ENCODE measurements around the gene PLEKHA6. TPM values are rescaled to one million over a fixed set of nuclear protein-coding genes. Genes with fewer than 3 reads are reported as not detected.

PLEKHA6 gene
- total and polyA plus RNA-seq, 5 experiments from 2014 or later: 0.02 to 2.0 (median 1.2) TPM; not detected in 2

DNA sequence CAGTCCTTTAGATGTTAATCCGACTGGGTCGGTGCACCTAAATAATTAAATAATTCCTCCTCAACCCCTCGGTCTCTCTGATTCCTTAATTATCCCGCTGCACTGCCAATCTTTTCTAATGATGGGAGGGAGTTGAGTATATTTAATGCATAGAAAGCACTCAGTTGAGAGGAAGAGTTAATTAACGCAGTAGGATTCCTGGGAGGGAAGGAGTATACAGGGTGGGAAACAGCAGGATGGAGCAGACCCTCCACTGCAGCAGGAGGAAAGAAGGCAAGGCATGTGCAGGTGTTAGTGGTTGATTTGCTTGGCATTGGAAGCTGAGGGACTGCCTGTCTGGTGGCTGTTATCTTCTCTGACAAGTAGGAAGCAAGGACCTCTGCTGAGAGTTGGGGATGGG, 183.7 kb downstream of the PLEKHA6 start:
- no peak overlapping the region for H3K4me3 Mint-ChIP-seq
- peaks cover 0 to 50% (median 11%) of the 10 kb centered on the region in 9 donors for H3K9me3 Mint-ChIP-seq
- H3K36me3 Mint-ChIP-seq: peaks cover 0 to 15% (median 11%) of the 10 kb centered on the region in 3 donors
- H3K27me3 Mint-ChIP-seq: peaks cover 0 to 4% (median 3%) of the 10 kb centered on the region in 5 donors
- H3K27ac Mint-ChIP-seq: no peak overlapping the region
- no peaks in the 10 kb centered on the region for H3K4me1 Mint-ChIP-seq
- no peak for DNase-seq
- POLR2A ChIA-PET: no interaction called here
- ATAC-seq: no peak

DNA sequence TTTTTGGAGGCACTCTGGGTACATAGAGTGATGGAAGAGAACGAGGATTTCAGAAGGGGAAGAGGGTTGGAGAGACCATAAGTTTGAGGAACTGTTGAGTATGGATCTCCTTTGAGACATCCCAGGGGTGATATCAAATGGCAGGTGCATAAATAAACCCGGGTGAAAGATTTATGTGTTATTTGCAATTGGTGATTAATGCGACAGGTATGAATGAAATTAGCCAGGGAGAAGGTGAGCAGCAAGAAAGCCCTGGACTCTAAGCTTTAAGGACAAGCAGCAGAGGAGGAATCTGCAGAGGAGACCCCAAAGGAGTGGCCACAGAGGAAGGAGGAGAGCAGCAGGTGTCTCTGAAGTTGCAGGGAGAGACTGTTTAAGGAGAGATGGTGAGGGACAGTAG, 184.8 kb downstream of the PLEKHA6 start:
- Mint-ChIP-seq H3K4me3 (no peak overlapping the region), H3K9me3 (peaks cover 0 to 55% (median 21%) of the 10 kb centered on the region in 9 donors), H3K36me3 (peaks cover 0 to 19% (median 17%) of the 10 kb centered on the region in 3 donors), H3K27ac (no peak overlapping the region), H3K27me3 (peaks cover 0 to 4% (median 3%) of the 10 kb centered on the region in 5 donors), H3K4me1 (no peaks in the 10 kb centered on the region)
- DNase-seq: no peak
- POLR2A ChIA-PET: interaction anchor here (0.6 kb wide), 1 partner anchor 776 kb away, joined by 4 read pairs; no protein-coding TSS in a partner anchor
- ATAC-seq: no peak

- H3K27ac Mint-ChIP-seq: no peak overlapping the region
- no peak for DNase-seq
- H3K4me1 Mint-ChIP-seq: no peaks in the 10 kb centered on the region
- H3K27me3 Mint-ChIP-seq: peaks cover 0 to 4% (median 3%) of the 10 kb centered on the region in 5 donors
- POLR2A ChIA-PET: no interaction called here
- ATAC-seq: no peak
- H3K4me3 Mint-ChIP-seq: no peak overlapping the region
- H3K9me3 Mint-ChIP-seq: peaks cover 0 to 65% (median 30%) of the 10 kb centered on the region in 9 donors
- peaks cover 0 to 27% (median 26%) of the 10 kb centered on the region in 3 donors for H3K36me3 Mint-ChIP-seq
Measured at GRCh38 chr1:204172404-204173029, 187.2 kb downstream of the PLEKHA6 start.

DNA sequence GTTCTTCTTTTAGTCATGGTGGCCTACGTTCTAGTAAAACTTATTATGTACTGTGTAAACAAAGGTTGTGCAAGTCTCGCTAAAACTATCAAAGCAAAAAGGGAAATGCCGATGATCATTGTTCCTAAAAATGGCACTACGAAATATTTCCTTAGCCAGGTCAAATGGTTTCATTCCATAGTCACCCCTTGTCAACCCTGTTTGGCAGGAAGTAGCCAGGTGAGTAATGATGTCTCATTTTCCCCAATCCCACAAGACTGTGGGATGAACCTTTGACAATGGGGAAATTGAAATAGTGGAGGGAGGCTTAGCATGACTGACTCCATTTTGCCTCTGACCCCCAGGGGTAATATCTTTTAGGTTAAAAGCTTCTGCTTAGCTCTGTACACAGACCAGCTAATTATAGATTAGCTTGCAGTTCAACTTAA, 188.0 kb downstream of the PLEKHA6 start:
- Mint-ChIP-seq H3K4me1 (no peaks in the 10 kb centered on the region), H3K4me3 (no peak overlapping the region), H3K9me3 (peaks cover 0 to 72% (median 34%) of the 10 kb centered on the region in 9 donors), H3K27me3 (peaks cover 0 to 4% (median 3%) of the 10 kb centered on the region in 5 donors), H3K27ac (no peak overlapping the region), H3K36me3 (peaks cover 0 to 30% (median 30%) of the 10 kb centered on the region in 3 donors)
- ATAC-seq: no peak
- no peak for DNase-seq
- POLR2A ChIA-PET: interaction anchor here (0.7 kb wide), 1 partner anchor 160 kb away, joined by 3 read pairs; no protein-coding TSS in a partner anchor

DNA sequence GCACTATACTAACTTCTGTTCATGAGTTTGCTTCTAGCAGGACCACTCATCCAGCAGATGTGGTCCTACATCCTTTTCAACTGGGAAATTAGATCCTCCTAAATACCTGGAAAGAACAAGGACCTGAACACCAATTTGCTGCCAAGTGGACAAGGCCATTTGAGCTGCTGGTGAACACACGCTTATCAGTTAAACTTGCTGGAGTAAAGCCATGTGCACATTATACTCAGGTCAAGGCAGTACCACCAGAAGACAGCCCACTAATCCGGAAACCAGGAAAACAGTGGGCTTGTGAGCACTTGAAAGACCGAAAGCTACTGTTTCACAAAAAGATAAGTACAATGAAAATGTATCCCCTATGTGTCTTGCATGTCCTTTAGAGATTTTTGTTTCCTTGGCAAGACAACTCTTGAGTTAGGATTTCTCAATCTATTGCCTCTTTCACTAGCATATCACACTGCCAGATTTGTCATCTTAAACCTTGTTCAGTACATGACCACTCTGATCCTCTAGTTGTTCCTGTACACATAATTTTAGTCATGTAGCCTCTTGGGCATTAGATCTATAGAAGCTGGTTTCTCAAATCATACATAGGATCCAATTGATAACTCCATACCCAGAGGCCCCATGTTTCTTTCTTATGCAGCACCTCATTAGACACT, 189.1 kb downstream of the PLEKHA6 start:
- ATAC-seq (no peak), DNase-seq (no peak)
- Mint-ChIP-seq H3K27me3 (peaks cover 0 to 7% (median 3%) of the 10 kb centered on the region in 5 donors), H3K36me3 (peaks cover 0 to 30% (median 30%) of the 10 kb centered on the region in 3 donors), H3K4me3 (no peak overlapping the region), H3K27ac (no peak overlapping the region), H3K4me1 (no peaks in the 10 kb centered on the region), H3K9me3 (peaks cover 0 to 72% (median 34%) of the 10 kb centered on the region in 9 donors)
- POLR2A ChIA-PET: interaction anchor here (0.7 kb wide), 2 partner anchors 20 to 161 kb away, joined by 3 read pairs; no protein-coding TSS in a partner anchor

DNA sequence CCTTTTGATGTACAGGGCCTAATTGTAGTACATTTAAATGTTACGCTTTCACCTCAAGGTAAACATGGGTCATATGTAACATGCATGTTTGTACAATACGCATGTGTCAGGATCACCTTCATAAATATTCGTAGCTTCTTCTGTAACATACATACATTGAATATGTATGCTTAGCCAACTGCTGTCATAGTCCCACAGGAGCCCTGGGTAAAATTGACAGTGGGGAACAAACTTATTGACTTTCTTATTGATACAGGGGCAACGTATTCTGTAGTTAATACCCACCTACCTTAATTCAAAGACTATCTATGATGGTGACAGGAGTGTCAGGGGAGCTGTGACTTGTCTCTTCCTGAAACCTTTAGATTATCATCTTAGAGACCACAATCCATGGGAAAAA, 189.9 kb downstream of the PLEKHA6 start:
- Mint-ChIP-seq H3K9me3 (peaks cover 0 to 72% (median 34%) of the 10 kb centered on the region in 9 donors), H3K27me3 (peaks cover 0 to 7% (median 3%) of the 10 kb centered on the region in 5 donors), H3K4me3 (no peak overlapping the region), H3K36me3 (peaks cover 0 to 30% (median 30%) of the 10 kb centered on the region in 3 donors), H3K4me1 (no peaks in the 10 kb centered on the region), H3K27ac (no peak overlapping the region)
- ATAC-seq (no peak), DNase-seq (no peak)
- POLR2A ChIA-PET: no interaction called here

Other genes with a start within 250 kb of the PLEKHA6 start
- gene ETNK2, start 207.9 kb downstream of the PLEKHA6 start, total RNA-seq: 1 to 10 TPM; 4.2 to 5.2 TPM
- 1 to 10 TPM; 3.8 to 4.2 (median 4.2) TPM for gene ETNK2, start 207.9 kb downstream of the PLEKHA6 start, polyA plus RNA-seq
- not detected for gene REN, start 193.6 kb downstream of the PLEKHA6 start, total RNA-seq
- gene REN, start 193.6 kb downstream of the PLEKHA6 start, polyA plus RNA-seq: not detected
- gene KISS1, start 163.4 kb downstream of the PLEKHA6 start, total RNA-seq: not detected
- gene KISS1, start 163.4 kb downstream of the PLEKHA6 start, polyA plus RNA-seq: not detected
- not detected for gene GOLT1A, start 145.9 kb downstream of the PLEKHA6 start, total RNA-seq
- gene GOLT1A, start 145.9 kb downstream of the PLEKHA6 start, polyA plus RNA-seq: under 1 TPM; 0.32 to 0.88 (median 0.79) TPM
- gene PPP1R15B, start 51.9 kb upstream of the PLEKHA6 start, total RNA-seq: 10 to 100 TPM; 80.7 to 87.3 TPM
- 10 to 100 TPM; 14.2 to 20.8 (median 17.7) TPM for gene PPP1R15B, start 51.9 kb upstream of the PLEKHA6 start, polyA plus RNA-seq
- gene PIK3C2B, start 134.9 kb upstream of the PLEKHA6 start, total RNA-seq: 10 to 100 TPM; 39.5 to 40.1 TPM
- 1 to 10 TPM; 1.3 to 2.6 (median 1.8) TPM for gene PIK3C2B, start 134.9 kb upstream of the PLEKHA6 start, polyA plus RNA-seq
- gene MDM4, start 156.5 kb upstream of the PLEKHA6 start, total RNA-seq: 100 to 1,000 TPM; 243 to 272 TPM
- gene MDM4, start 156.5 kb upstream of the PLEKHA6 start, polyA plus RNA-seq: 10 to 100 TPM; 10.0 to 23.1 (median 10.7) TPM